G401.6 (cell line): ENCODE measurements around the gene ITPKC.

Experiments used
- FAIRE-seq: peaks from 2 replicates; lab custom pipeline; 2012; peaks lifted over from hg19 to GRCh38; lab: Jason Lieb, UNC

Gene ITPKC

GRCh38 chr19:40690693-40691420 is 26.1 kb upstream of the ITPKC start:
- no peak for FAIRE-seq

GRCh38 chr19:40691421-40692211 is 25.3 kb upstream of the ITPKC start:
- no peak for FAIRE-seq

- no peak for FAIRE-seq
These were observed 24.7 kb upstream of the ITPKC start for GRCh38 chr19:40692212-40692551.

DNA sequence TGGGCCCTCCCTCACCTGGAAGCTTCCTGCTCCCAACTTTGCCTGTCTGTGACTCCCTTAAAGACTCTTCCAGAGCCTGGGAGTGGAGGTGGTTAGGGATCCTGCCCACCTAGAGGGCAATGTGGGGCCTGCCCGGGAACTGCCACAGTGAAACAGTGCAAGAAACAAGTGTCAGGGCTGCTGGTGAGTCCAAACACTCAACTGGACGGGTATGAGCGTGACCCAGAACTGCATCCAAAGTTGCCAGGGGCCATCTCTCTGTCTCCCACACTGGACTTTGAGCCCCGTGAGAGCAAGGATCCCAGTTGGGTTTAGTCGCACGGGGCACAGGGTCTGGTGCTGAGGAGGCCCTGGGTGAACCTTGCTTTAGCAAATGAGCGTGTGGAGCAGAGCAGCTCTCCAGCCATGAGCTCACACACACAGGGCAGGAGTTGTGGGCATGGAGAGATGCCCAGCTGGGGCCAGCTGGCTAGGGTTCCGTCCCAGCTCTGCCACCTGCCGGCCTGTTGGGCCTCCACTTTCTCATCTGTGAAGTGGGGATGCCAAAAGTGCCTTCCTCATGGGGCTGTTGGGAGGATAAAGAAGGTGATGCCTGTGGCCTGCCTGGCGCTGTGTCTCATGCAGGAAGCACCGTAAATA is 23.6 kb upstream of the ITPKC start:
- no peak for FAIRE-seq

DNA sequence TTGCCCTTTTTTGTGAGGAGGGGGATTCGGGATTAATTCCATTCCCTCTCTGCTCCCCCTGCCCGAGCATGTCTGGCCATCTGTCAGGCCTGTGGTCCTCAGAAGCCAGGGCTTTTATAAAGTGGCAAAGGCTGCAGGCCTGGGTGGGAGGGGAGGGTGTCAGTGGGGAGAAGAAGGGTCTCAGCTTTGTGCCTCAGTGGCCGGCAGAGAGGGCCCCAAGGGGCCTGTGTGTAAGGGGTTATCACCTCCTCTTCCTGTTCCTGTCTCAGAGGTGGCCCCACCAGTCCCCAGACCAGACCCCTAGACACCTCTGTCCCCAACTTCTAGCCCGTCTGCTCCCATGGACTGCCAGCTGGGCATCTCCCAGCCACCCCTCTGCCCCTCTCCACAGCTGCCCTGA is 23.0 kb upstream of the ITPKC start:
- no peak for FAIRE-seq

DNA sequence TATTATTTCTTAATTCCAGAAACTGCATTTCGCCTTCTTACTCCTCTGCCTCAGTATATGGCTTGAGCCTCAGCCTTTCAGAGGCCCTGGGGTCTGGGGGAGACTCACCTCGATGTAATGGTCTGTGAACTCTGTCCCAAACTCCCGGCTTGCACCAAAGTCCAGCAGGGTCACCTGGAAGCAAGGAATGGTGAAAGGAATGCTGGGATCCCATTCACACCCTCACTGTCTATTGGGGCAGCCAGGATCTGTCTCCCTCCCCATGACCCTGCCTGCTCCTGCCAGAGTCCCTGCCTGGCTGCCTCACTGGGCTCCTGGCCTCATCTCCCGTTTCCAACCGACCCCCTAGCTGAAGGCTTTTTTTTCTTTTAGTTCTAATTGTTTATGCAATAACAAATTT is 21.0 kb upstream of the ITPKC start:
- FAIRE-seq, result no peak

DNA sequence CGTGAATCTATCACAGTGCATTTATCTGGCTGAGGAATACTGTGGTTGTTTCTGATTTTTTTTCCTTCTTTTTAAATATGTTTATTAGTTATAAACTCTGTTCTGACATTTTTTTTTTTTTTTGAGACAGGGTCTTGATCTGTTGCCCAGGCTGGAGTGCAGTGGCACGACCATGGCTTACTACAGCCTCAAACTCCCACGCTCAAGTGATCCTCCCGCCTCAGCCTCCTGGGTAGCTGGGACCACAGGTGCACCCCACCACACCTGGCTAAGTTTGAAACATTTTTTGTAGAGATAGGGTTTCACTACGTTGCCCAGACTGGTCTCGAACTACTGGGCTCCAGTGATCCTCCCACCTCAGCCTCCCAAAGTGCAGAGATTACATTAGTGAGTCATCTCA is 19.9 kb upstream of the ITPKC start:
- FAIRE-seq, result no peak

DNA sequence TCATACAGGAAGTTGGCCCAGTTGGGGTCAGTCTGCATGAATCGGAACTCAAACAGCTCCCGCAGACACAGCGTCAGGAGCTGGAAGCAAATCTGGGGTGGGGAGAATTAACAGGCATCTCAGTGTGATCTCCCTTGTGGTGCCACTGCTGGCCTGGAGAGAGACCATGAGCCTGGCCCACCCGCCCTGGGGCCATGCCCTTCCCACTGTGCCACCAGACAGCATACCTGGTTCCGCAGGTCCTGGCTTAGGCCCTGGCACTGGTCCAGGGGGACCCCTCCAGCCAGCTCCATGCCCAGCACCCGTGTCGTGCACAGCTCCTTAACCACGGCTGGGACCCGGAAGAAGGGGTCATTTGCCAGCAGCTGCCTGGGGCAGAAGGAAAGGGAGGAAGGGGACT is 16.8 kb upstream of the ITPKC start:
- FAIRE-seq, result no peak

GRCh38 chr19:40701758-40702157 is 15.2 kb upstream of the ITPKC start:
- FAIRE-seq, result no peak

DNA sequence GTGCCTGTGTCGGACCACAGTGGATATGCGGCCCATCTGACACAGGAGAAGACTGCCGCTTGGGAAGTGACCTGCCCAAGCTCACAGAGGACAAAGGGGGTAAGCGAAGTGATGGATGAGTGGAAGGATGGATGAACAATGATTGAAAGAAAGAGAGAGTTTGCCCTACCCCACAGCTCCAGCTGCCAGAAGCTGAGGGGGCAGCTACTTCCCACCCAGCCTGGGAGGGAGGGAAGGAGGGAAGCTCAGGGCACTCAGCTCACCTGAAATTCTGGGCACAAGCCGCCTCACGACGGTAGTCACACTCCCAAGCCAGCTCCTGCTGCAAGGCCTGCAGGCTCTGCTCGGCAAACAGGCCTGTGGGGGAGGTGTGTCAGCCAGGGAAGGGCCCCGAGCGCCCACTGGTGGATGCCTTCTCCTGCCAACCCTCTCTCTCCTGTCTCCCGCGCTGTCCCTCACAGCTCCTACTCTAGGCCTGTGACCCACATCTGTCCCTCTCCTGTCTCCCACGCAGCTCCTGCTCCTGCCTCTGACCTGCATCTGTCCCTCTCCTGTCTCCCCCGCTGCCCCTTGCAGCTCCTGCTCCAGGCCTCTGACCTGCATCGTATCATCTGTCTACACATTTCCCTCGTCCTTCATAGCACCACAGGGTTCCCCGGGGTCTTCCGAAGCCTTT is 14.4 kb upstream of the ITPKC start:
- no peak for FAIRE-seq

DNA sequence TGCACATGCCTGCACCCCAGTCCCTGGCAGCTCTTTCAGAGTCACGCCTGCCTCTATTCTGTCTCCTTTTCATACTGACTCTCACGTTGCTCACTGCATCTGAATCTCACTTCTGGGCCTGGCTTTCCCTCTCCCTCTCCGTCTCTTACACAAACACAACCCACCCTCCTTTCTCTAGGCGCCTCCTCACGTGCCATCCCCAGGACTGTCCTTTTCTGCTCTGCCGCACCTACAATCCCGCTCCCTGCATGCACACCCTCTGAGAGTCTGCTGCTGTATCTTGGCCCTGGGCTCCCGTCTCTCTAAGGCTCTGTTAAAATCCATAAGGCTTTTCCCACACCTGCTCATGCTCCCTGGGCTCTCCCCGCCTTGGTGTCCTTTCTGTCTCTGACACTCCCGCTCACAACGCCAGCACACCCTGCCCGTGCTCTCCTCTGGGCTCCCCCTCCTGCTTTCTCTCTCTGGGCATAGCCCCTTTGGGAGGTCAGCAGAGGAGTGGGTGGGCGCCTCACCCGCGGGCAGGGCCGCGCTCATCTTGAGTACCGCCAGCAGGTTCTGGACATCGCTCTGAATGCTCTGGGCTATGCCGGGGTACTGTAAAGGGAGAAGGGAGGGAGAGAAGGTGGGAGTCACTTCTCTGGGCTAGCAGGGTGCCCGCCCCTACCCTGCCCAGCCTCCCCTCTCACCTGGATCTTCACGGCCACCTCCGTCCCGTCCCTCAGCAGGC is 13.7 kb upstream of the ITPKC start:
- FAIRE-seq, result no peak

- FAIRE-seq, result no peak
These were observed 12.2 kb upstream of the ITPKC start for GRCh38 chr19:40704491-40705361.

DNA sequence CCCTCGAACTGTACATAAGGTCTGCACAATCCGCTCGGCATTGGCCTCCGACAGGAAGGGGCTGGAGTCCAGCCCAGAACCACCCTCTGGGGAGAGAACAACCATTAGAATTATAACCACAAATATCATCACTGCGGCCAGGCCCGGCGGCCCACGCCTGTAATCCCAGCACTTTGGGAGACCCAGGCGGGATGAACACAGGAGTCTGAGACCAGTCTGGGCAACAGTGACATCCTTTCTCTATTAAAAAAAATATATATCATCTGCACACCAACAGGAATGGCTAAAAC is 11.6 kb upstream of the ITPKC start:
- FAIRE-seq, result no peak

GRCh38 chr19:40705950-40706619 is 10.8 kb upstream of the ITPKC start:
- FAIRE-seq, result no peak

DNA sequence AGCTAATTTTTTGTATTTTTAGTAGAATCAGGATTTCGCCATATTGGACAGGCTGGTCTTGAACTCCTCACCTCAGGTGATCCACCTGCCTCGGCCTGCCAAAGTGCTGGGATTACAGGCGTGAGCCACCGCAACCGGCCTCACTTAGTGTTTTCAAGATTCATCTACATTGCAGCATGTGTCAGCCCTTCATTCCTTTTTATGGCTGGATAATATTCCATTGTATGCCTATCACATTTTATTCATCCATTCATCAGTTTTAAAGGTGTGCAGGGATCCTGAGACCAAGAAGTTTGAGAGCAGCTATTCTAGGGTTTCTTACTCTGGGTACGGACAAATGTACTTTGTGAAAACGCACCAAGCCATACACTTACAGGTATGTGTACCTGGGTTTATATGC is 9.3 kb upstream of the ITPKC start:
- FAIRE-seq, result no peak

GRCh38 chr19:40709817-40710216 is 7.1 kb upstream of the ITPKC start:
- no peak for FAIRE-seq

GRCh38 chr19:40713939-40714338 is 3.0 kb upstream of the ITPKC start:
- no peak for FAIRE-seq

- FAIRE-seq, result peak; percentile 73
These were observed 2.2 kb upstream of the ITPKC start for GRCh38 chr19:40714441-40715299.

- no peak for FAIRE-seq
These were observed 856 bp upstream of the ITPKC start for GRCh38 chr19:40716031-40716481.

- FAIRE-seq, result no peak
These were observed 490 bp downstream of the ITPKC start for GRCh38 chr19:40717325-40717879.
